ENCODE data around the gene WDFY4. TPM values are rescaled to one million over a fixed set of nuclear protein-coding genes. Genes with fewer than 3 reads are reported as not detected.

The WDFY4 gene
- total and polyA plus RNA-seq, 2 of the 4 experiments (the other 2 are of a cell fraction), result not detected

GRCh38 chr10:48636901-48637300, 47.8 kb upstream of the WDFY4 start:
- Histone ChIP-seq H2BK20ac (ENCODE audit: low read depth, low read length) (no peak overlapping the region), H2BK15ac (ENCODE audit: low read depth, low read length) (no peak overlapping the region), H2BK5ac (ENCODE audit: low read depth, low read length, poor library complexity, severe bottlenecking) (no peak overlapping the region), H4K91ac (ENCODE audit: insufficient read depth, low read depth, low read length) (no peak overlapping the region), H3K9me3 (ENCODE audit: control insufficient read depth, insufficient read depth, low read length) (no peaks in the 10 kb centered on the region), H3K9ac (ENCODE audit: low read depth, low read length) (no peak overlapping the region), H3K4me1 (ENCODE audit: control insufficient read depth, insufficient read depth, low read length) (peaks cover 2% of the 10 kb centered on the region; the same call in 1 of the 2 replicates), H2AK9ac (replicated peaks; ENCODE audit: low read depth, low read length, poor library complexity) (no peak overlapping the region), H3K18ac (ENCODE audit: low read depth, low read length) (no peak overlapping the region), H3K56ac (ENCODE audit: extremely low read depth, insufficient read depth, low read length) (no peak overlapping the region), H3K9me1 (ENCODE audit: insufficient read depth, low read length) (no peaks in the 10 kb centered on the region), H3K23ac (ENCODE audit: low read depth, low read length) (no peak overlapping the region), H3K79me1 (ENCODE audit: low read depth in 1 of 2, low read length in 2 of 2) (peaks cover 0 to 8% of the 10 kb centered on the region in 2 experiments; a peak in 1 of 4 replicates), H3K27ac (ENCODE audit: insufficient read depth, low read length) (no peak overlapping the region), H3K27me3 (ENCODE audit: control insufficient read depth, insufficient read depth, low read length) (no peaks in the 10 kb centered on the region), H4K8ac (ENCODE audit: low read depth in 2 of 2, low read length in 2 of 2) (no peak overlapping the region), H3K4ac (ENCODE audit: low read depth, low read length) (no peak overlapping the region), H3K4me3 (ENCODE audit: insufficient read depth, low read depth, low read length) (no peak overlapping the region), H3K4me2 (ENCODE audit: low read depth, low read length) (no peak overlapping the region), H2BK120ac (ENCODE audit: low read depth, low read length) (no peak overlapping the region), H4K5ac (ENCODE audit: low read depth, low read length) (no peak overlapping the region), H4K20me1 (ENCODE audit: insufficient read depth, low read length) (no peaks in the 10 kb centered on the region), H3K14ac (replicated peaks; ENCODE audit: low read depth, low read length) (no peak overlapping the region), H2AFZ (replicated peaks; ENCODE audit: low read length, poor library complexity) (no peak overlapping the region), H2AK5ac (ENCODE audit: low read depth, low read length) (no peak overlapping the region), H3K36me3 (ENCODE audit: control insufficient read depth, insufficient read depth, low read length) (no peaks in the 10 kb centered on the region)
- 92% methylated on average over 2 of the region's 3 CpGs; no CpG with 5 or more reads in 1 of the 2 experiments for WGBS, 2 experiments (ENCODE audit: extremely low coverage in 2 of 2, insufficient read length in 1 of 2)
- intact Hi-C loops (cut with micrococcal nuclease) (no loop called here), in situ Hi-C loops (cut with MboI; ENCODE audit: low sequenced_read_pairs) (no loop called here), dilution Hi-C loops (cut with HindIII; ENCODE audit: low sequenced_read_pairs, unreplicated experiment) (no loop called here)
- BruUV-seq (replicated peaks), result no TSS peak
- ChIA-PET POLR2A (ENCODE audit: unreplicated experiment) (no interaction called here), CTCF (no interaction called here)
- TF ChIP-seq ELK1 (IDR thresholded peaks at IDR 0.05; ENCODE audit: borderline replicate concordance, low read depth, low read length) (no peak), RCOR1 (IDR thresholded peaks at IDR 0.05; ENCODE audit: insufficient replicate concordance, low read length) (no peak), POLR2A (IDR thresholded peaks at IDR 0.05; ENCODE audit: low read depth, low read length) (no peak), SMC3 (IDR thresholded peaks at IDR 0.05; ENCODE audit: low read depth, low read length) (no peak), MXI1 (IDR thresholded peaks at IDR 0.05; ENCODE audit: borderline replicate concordance, low read depth, low read length) (no peak), RAD21 (IDR thresholded peaks at IDR 0.05; ENCODE audit: low read length) (no peak), FOS (IDR thresholded peaks at IDR 0.05; ENCODE audit: low read depth, low read length) (no peak), BHLHE40 (IDR thresholded peaks at IDR 0.05; ENCODE audit: low read depth, low read length) (no peak), RFX5 (IDR thresholded peaks at IDR 0.05; ENCODE audit: low read depth, low read length) (no peak), CEBPB (IDR thresholded peaks at IDR 0.05; ENCODE audit: low read depth, low read length) (no peak), MAZ (IDR thresholded peaks at IDR 0.05; ENCODE audit: borderline replicate concordance, low read depth, low read length) (no peak), USF2 (IDR thresholded peaks at IDR 0.05; ENCODE audit: low read depth, low read length) (no peak), CHD1 (IDR thresholded peaks at IDR 0.05; ENCODE audit: low read depth, low read length) (no peak), NFE2L2 (IDR thresholded peaks at IDR 0.05; ENCODE audit: low read depth, low read length) (no peak), CTCF (conservative IDR thresholded peaks at IDR 0.05; ENCODE audit: low read depth, low read length) (no peak), MAFK (IDR thresholded peaks at IDR 0.05; ENCODE audit: low read depth, low read length) (no peak)
- ATAC-seq (ENCODE audit: low read depth), result no peak
- DNase-seq, result no peak

Data from IMR-90 (cell line).